GM12873 (cell line): Measurements from ENCODE around the gene ARHGEF26.

Experiments used
- CTCF ChIP-seq: IDR thresholded peaks from 2 replicates; pipeline ENCODE4 v1.5.1; 2012; ENCODE audit warnings: low read depth, mild to moderate bottlenecking, moderate library complexity, low read length, control low read depth; ENCODE audit not compliant: insufficient read depth; ENCODE audit errors: missing control alignments

ARHGEF26 gene

GRCh38 chr3:154161806-154162205 lies 40.6 kb downstream of the ARHGEF26 start:
- TF ChIP-seq CTCF = no peak

GRCh38 chr3:154164387-154164786 lies 43.2 kb downstream of the ARHGEF26 start:
- no peak for TF ChIP-seq CTCF

- TF ChIP-seq CTCF = no peak
These were observed 48.0 kb downstream of the ARHGEF26 start for GRCh38 chr3:154168998-154169795.

GRCh38 chr3:154169796-154170110 lies 48.6 kb downstream of the ARHGEF26 start:
- TF ChIP-seq CTCF = no peak

GRCh38 chr3:154170300-154170699 lies 49.1 kb downstream of the ARHGEF26 start:
- no peak for TF ChIP-seq CTCF

GRCh38 chr3:154175041-154175440 lies 53.9 kb downstream of the ARHGEF26 start:
- TF ChIP-seq CTCF = no peak

- no peak for TF ChIP-seq CTCF
These were observed 54.8 kb downstream of the ARHGEF26 start for GRCh38 chr3:154176036-154176435.
